RWPE2 (cell line): ENCODE measurements around the gene ERVW-1.
"Not testable (repeated sequence)": the region's sequence is repeated elsewhere in the genome, so short reads cannot be mapped to it uniquely, and the experiment has no call there.

Experiments
- ATAC-seq: fragments of 200-7000 bp; cut with Tn5 transposase; 3 replicates; pipeline ENCODE4 v1.9.1; 2021; ENCODE audit warnings: low read depth
- DNase-seq: peaks from one replicate; pipeline ENCODE4 v3.0.0-alpha.2; 2020; ENCODE audit warnings: low spot score
- H3K27ac ChIP-seq: fragments of 450-650 bp; 2 replicates; pipeline ENCODE4 v1.5.1; 2017; ENCODE audit warnings: mild to moderate bottlenecking; ENCODE audit not compliant: poor library complexity, severe bottlenecking
- H3K27me3 ChIP-seq: fragments of 250-450 bp; sonication (Bioruptor Pico); 2 replicates; pipeline ENCODE4 v1.5.1; 2021; ENCODE audit warnings: mild to moderate bottlenecking, moderate library complexity; ENCODE audit not compliant: insufficient read depth, poor library complexity, severe bottlenecking
- H3K36me3 ChIP-seq: fragments of 250-450 bp; sonication (Bioruptor Pico); 2 replicates; pipeline ENCODE4 v1.5.1; 2020; ENCODE audit warnings: low read depth, mild to moderate bottlenecking, moderate library complexity
- H3K4me1 ChIP-seq: fragments of 250-450 bp; sonication (Bioruptor Pico); 2 replicates; pipeline ENCODE4 v1.5.1; 2021; ENCODE audit warnings: mild to moderate bottlenecking, moderate library complexity; ENCODE audit not compliant: insufficient read depth, poor library complexity, severe bottlenecking
- H3K4me3 ChIP-seq: fragments of 250-450 bp; sonication (Bioruptor Pico); 2 replicates; pipeline ENCODE4 v1.5.1; 2021; ENCODE audit warnings: mild to moderate bottlenecking, moderate library complexity; ENCODE audit not compliant: severe bottlenecking
- H3K9me3 ChIP-seq: fragments of 250-450 bp; sonication (Bioruptor Pico); 2 replicates; pipeline ENCODE4 v1.5.1; 2021; ENCODE audit warnings: mild to moderate bottlenecking, moderate library complexity; ENCODE audit not compliant: severe bottlenecking
- TF ChIP-seq, protein P1 (sequence below): fragments of 450-650 bp; IDR thresholded peaks from one replicate; pipeline ENCODE4 v1.5.1; 2017; ENCODE audit warnings: mild to moderate bottlenecking, moderate library complexity; ENCODE audit not compliant: poor library complexity, severe bottlenecking

The ERVW-1 gene

GRCh38 chr7:92468589-92468988 is 9.2 kb downstream of the ERVW-1 start:
- not testable (repeated sequence) for H3K4me1 ChIP-seq, H3K9me3 ChIP-seq, H3K27ac ChIP-seq, H3K4me3 ChIP-seq, DNase-seq, ATAC-seq, H3K27me3 ChIP-seq, H3K36me3 ChIP-seq

DNA sequence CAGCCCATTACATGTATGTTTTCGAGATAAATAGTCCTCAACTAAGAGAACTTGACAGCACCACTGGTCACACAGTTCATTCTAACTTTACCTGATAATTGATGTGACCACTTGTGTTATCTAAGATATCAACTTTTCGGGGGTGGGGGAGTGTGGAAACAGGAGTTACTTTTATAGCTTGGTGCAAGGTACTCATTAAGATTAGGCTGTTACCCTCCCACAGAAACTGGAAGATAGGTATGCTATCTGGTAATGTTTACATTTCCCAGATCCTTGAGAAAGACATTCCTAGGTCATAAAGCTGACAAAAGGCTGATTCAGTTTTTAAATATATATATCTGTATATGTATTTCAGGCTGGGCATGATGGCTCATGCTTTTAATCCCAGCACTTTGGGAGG is 11.1 kb downstream of the ERVW-1 start:
- Histone ChIP-seq H3K9me3 (no peaks in the 10 kb centered on the region), H3K36me3 (no peaks in the 10 kb centered on the region), H3K4me1 (peaks cover 3% of the 10 kb centered on the region), H3K4me3 (no peak overlapping the region), H3K27ac (no peak overlapping the region), H3K27me3 (no peaks in the 10 kb centered on the region)
- TF ChIP-seq, protein P1, sequence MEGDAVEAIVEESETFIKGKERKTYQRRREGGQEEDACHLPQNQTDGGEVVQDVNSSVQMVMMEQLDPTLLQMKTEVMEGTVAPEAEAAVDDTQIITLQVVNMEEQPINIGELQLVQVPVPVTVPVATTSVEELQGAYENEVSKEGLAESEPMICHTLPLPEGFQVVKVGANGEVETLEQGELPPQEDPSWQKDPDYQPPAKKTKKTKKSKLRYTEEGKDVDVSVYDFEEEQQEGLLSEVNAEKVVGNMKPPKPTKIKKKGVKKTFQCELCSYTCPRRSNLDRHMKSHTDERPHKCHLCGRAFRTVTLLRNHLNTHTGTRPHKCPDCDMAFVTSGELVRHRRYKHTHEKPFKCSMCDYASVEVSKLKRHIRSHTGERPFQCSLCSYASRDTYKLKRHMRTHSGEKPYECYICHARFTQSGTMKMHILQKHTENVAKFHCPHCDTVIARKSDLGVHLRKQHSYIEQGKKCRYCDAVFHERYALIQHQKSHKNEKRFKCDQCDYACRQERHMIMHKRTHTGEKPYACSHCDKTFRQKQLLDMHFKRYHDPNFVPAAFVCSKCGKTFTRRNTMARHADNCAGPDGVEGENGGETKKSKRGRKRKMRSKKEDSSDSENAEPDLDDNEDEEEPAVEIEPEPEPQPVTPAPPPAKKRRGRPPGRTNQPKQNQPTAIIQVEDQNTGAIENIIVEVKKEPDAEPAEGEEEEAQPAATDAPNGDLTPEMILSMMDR = no peak
- no peak; the same call in 2 of the 3 replicates for ATAC-seq
- DNase-seq = no peak

DNA sequence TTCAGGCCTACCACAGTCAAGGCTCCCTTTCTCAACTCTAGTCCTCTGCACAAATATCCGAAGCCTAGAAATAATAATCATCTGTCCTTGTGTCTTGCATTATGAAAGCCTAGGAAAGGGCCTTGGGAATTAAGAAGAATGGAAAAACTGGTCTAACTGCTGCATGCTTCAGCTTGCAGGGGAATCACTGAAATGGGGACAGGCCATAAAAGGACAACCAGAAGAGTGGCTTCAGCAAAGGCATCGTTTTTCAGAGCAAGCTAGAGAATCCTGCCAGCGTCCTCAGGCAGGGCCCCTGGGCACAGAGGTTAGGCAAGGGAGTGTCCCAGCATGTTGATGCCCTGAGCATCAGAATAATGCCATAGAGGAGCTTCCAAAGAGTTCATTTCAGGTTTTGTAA is 13.2 kb downstream of the ERVW-1 start:
- no peaks in the 10 kb centered on the region for H3K36me3 ChIP-seq
- TF ChIP-seq, protein P1 = no peak
- no peaks in the 10 kb centered on the region for H3K9me3 ChIP-seq
- peaks cover 8% of the 10 kb centered on the region for H3K4me1 ChIP-seq
- ATAC-seq = peak; percentile 21; the same call in 2 of the 3 replicates
- no peak overlapping the region for H3K4me3 ChIP-seq
- no peaks in the 10 kb centered on the region for H3K27me3 ChIP-seq
- no peak overlapping the region for H3K27ac ChIP-seq
- DNase-seq = no peak

GRCh38 chr7:92462560-92462959 is 15.2 kb downstream of the ERVW-1 start:
- TF ChIP-seq, protein P1 = no peak
- Histone ChIP-seq H3K9me3 (no peaks in the 10 kb centered on the region), H3K4me1 (peaks cover 8% of the 10 kb centered on the region), H3K27ac (no peak overlapping the region), H3K36me3 (peaks cover 8% of the 10 kb centered on the region), H3K4me3 (no peak overlapping the region), H3K27me3 (no peaks in the 10 kb centered on the region)
- DNase-seq (no peak), ATAC-seq (no peak)

- Histone ChIP-seq H3K4me1 (peaks cover 8% of the 10 kb centered on the region), H3K27me3 (no peaks in the 10 kb centered on the region), H3K36me3 (peaks cover 18% of the 10 kb centered on the region), H3K4me3 (no peak overlapping the region), H3K9me3 (no peaks in the 10 kb centered on the region), H3K27ac (no peak overlapping the region)
- TF ChIP-seq, protein P1 = peak; percentile 89
- no peak for DNase-seq
- ATAC-seq = peak; percentile 61
Observed at GRCh38 chr7:92461027-92462003, 16.4 kb downstream of the ERVW-1 start.
